Endothelial cell of umbilical vein (primary cell): Measurements from ENCODE around the gene PCBP1.
"Not testable (repeated sequence)": the region's sequence is repeated elsewhere in the genome, so short reads cannot be mapped to it uniquely, and the experiment has no call there.

ENCODE experiments used
- CTCF ChIP-seq, 2 donors: IDR thresholded peaks; 1 replicate in 1 of 2; 2 replicates in 1 of 2; pipeline ENCODE4 v1.5.1; 2011; ENCODE audit warnings: low read length in 2 of 2, mild to moderate bottlenecking in 2 of 2, moderate library complexity in 2 of 2, control low read depth in 1 of 2, inconsistent platforms in 1 of 2, low read depth in 1 of 2; ENCODE audit not compliant: insufficient read depth in 1 of 2; ENCODE audit errors: extremely low read depth in 1 of 2
- POLR2A ChIP-seq: IDR thresholded peaks from 2 replicates; pipeline ENCODE4 v1.6.1; 2012; ENCODE audit warnings: low read depth, mild to moderate bottlenecking, control low read depth, low read length
- POLR2AphosphoS5 ChIP-seq: IDR thresholded peaks from 2 replicates; pipeline ENCODE4 v1.6.1; 2012; ENCODE audit warnings: low read depth, mild to moderate bottlenecking, control low read depth, low read length, moderate library complexity; ENCODE audit not compliant: insufficient read depth

- not testable (repeated sequence) for TF ChIP-seq POLR2AphosphoS5; CTCF (IDR thresholded peaks at IDR 0.05; ENCODE audit: extremely low read depth in 1 of 2, insufficient read depth in 1 of 2, low read depth in 1 of 2, low read length in 2 of 2); POLR2A
Measured at GRCh38 chr2:70101686-70102085, 14.4 kb downstream of the PCBP1 start.
